GM23248 (cell line): ENCODE data around the gene GTPBP1. TPM values are rescaled to one million over a fixed set of nuclear protein-coding genes. Genes with fewer than 3 reads are reported as not detected.
A peak's percentile ranks its signal among the peaks of the same experiment; 100 is the strongest.

Experiments used
- DNase-seq: peaks from one replicate; pipeline ENCODE4 v3.0.0-alpha.2; 2015
- H2AFZ ChIP-seq: fragments of 200-600 bp; sonication (generic); 2 replicates; pipeline ENCODE4 v1.6.1; 2016; ENCODE audit warnings: antibody characterized with exemption
- H3F3A ChIP-seq: fragments of 200-600 bp; sonication (generic); 2 replicates; pipeline ENCODE4 v1.6.1; 2016; ENCODE audit warnings: mild to moderate bottlenecking, antibody characterized with exemption, mixed run types; ENCODE audit not compliant: insufficient read depth
- H3K27ac ChIP-seq: fragments of 200-600 bp; sonication (generic); 2 replicates; pipeline ENCODE4 v1.5.1; 2016; ENCODE audit warnings: mild to moderate bottlenecking
- H3K27me3 ChIP-seq: fragments of 200-600 bp; sonication (generic); replicated peaks from 2 replicates; pipeline ENCODE4 v1.6.1; 2016; ENCODE audit warnings: mild to moderate bottlenecking; ENCODE audit not compliant: insufficient read depth
- H3K36me3 ChIP-seq: fragments of 200-600 bp; sonication (generic); 2 replicates; pipeline ENCODE4 v1.6.1; 2016; ENCODE audit warnings: low read depth, mild to moderate bottlenecking
- H3K4me1 ChIP-seq: fragments of 200-600 bp; sonication (generic); 2 replicates; pipeline ENCODE4 v1.6.1; 2016; ENCODE audit warnings: mild to moderate bottlenecking; ENCODE audit not compliant: insufficient read depth
- H3K4me2 ChIP-seq: fragments of 200-600 bp; sonication (generic); one replicate; pipeline ENCODE4 v1.6.1; 2016; ENCODE audit warnings: mild to moderate bottlenecking; ENCODE audit not compliant: unreplicated experiment
- H3K4me3 ChIP-seq: fragments of 200-600 bp; sonication (generic); 2 replicates; pipeline ENCODE4 v1.5.1; 2016; ENCODE audit warnings: mild to moderate bottlenecking
- H3K79me2 ChIP-seq: fragments of 200-600 bp; sonication (generic); 2 replicates; pipeline ENCODE4 v1.6.1; 2016; ENCODE audit warnings: mild to moderate bottlenecking; ENCODE audit not compliant: insufficient read depth
- H3K9ac ChIP-seq: fragments of 200-600 bp; sonication (generic); 2 replicates; pipeline ENCODE4 v1.6.1; 2016; ENCODE audit warnings: mild to moderate bottlenecking
- H3K9me2 ChIP-seq: fragments of 200-600 bp; sonication (generic); 2 replicates; pipeline ENCODE4 v1.6.1; 2016; ENCODE audit warnings: mixed run types, mild to moderate bottlenecking, moderate library complexity; ENCODE audit not compliant: insufficient read depth
- H3K9me3 ChIP-seq: fragments of 200-600 bp; sonication (generic); one replicate; pipeline ENCODE4 v1.6.1; 2017; ENCODE audit warnings: low read depth
- H4K20me1 ChIP-seq: fragments of 200-600 bp; sonication (generic); 2 replicates; pipeline ENCODE4 v1.6.0; 2016; ENCODE audit not compliant: insufficient read depth
- EZH2 ChIP-seq: fragments of 200-600 bp; sonication (generic); IDR thresholded peaks from 2 replicates; pipeline ENCODE4 v1.6.1; 2018; ENCODE audit warnings: antibody characterized with exemption, mild to moderate bottlenecking; ENCODE audit not compliant: insufficient read depth, poor library complexity, severe bottlenecking
- EZH2phosphoT487 ChIP-seq: fragments of 200-600 bp; sonication (generic); IDR thresholded peaks from 2 replicates; pipeline ENCODE4 v1.6.1; 2018; ENCODE audit warnings: antibody characterized with exemption, moderate library complexity, mild to moderate bottlenecking, low read depth; ENCODE audit not compliant: insufficient read depth
- WGBS, 2 experiments: methylation state at CpG; one replicate each; pipeline ENCODE4 v1.1.6; 2015 to 2017; ENCODE audit warnings: low lambda C conversion rate in 2 of 2, low coverage in 1 of 2; ENCODE audit errors: missing lambda C conversion rate in 2 of 2; 5-methylcytosine and 5-hydroxymethylcytosine counted together
- in situ Hi-C: fragments of 300-500 bp; cut with MboI; formaldehyde crosslinking; loops from 2 replicates; pipeline ENCODE4 v1.15.0; 2020
- polyA plus RNA-seq: library from polyadenylated mRNA; unstranded; fragments of >200 nt; fragmentation: Nextera tagmentation; extraction: Ambion mirVana; gene quantifications from 2 replicates; pipeline ENCODE4 v1.2.1, GENCODE V29; 2016
- total RNA-seq: library from RNA; depleted of rRNA; stranded (reverse); fragments of >200 nt; shearing (Covaris generic); gene quantifications from 2 replicates; pipeline ENCODE4 v1.2.3, GENCODE V29; 2014; rRNA removed

GTPBP1 gene
- total RNA-seq, result 20.1 and 26.9 TPM in 2 replicates
- polyA plus RNA-seq, result 9.7 and 10.0 TPM in 2 replicates

- H3K36me3 ChIP-seq, result no peaks in the 10 kb centered on the region
- H2AFZ ChIP-seq, result peak within 1 kb of the TSS; percentile 86
- peak within 1 kb of the TSS; percentile 95 for H3K9ac ChIP-seq
- 1 to 2% methylated on average over 54 to 55 of the region's 55 CpGs for WGBS, 2 experiments
- peak within 1 kb of the TSS; percentile 88 for H3K4me3 ChIP-seq
- in situ Hi-C loops, result no loop called here
- no peaks in the 10 kb centered on the region for H3K27me3 ChIP-seq
- peak; percentile 100 for DNase-seq
- peaks cover 20% of the 10 kb centered on the region for H3K4me1 ChIP-seq
- peaks cover 12% of the 10 kb centered on the region; the same call in 1 of the 2 replicates for H4K20me1 ChIP-seq
- no peaks in the 10 kb centered on the region for H3K9me3 ChIP-seq
- no peaks in the 10 kb centered on the region for H3K9me2 ChIP-seq
- peaks cover 23% of the 10 kb centered on the region for H3F3A ChIP-seq
- H3K4me2 ChIP-seq, result peak within 1 kb of the TSS; percentile 86
- peak within 1 kb of the TSS; percentile 88 for H3K27ac ChIP-seq
- no peak for TF ChIP-seq EZH2
- no peak for TF ChIP-seq EZH2phosphoT487
- H3K79me2 ChIP-seq, result peaks cover 46% of the 10 kb centered on the region
Measured at GRCh38 chr22:38705235-38706100, at the start of gene GTPBP1. Gene GTPBP1, plus strand, starts transcription at chr22:38705944. Its CDS starts 12 bp downstream, at chr22:38705956.

DNA sequence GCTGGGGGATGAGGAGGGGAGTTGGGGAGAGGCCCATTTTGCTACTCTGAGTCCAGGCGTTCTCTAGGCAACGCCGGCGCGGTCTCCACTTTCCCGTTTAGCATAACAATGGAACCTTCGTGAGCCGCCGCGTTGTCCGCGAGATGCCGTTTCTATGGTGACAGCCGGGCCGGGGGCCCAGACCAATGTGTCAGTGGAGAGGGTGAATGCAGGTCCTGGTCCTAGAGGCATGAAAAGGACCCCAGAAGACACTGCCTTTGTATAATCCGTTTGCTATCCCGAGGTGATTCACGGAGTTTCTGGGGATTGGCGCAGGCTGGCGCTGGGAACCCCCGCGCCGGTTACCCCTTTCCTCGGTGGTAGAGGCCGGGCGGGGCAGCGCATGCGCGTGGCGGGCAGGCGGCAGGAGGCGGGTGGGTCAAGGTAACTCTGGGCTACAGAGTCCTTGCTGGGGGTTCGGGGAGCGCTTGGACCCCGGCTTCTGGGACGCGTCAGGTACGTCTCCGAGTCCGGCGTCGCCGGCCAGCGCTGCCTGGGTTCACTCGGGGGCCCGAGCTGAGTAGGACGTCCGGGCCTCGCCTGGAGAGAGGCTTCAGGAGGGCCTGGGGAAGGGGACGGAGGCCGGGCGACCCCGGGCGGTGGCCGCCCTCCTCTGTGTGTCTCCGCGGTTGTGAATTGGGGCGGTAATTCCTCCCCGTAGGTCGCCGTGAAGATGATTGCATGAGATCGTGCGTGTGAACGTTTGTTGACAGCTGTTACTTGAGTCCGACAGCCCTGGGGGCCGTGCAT is 49.3 kb upstream of the GTPBP1 start, which contains the start of the genes CBY1 and FAM227A:
TSS of gene CBY1 (plus strand) at position 383 of the 789 bp plus-strand sequence. CDS start 11,417 bp downstream, outside the sequence.
TSS of gene FAM227A (minus strand) at position 137 of the 789 bp plus-strand sequence. CDS start 6,224 bp downstream, outside the sequence.
- 1 to 2% methylated on average over 53 to 65 of the region's 66 CpGs for WGBS, 2 experiments
- in situ Hi-C loops, result no loop called here
- H3K79me2 ChIP-seq, result peaks cover 31% of the 10 kb centered on the region
- H2AFZ ChIP-seq, result peak within 1 kb of the TSS; percentile 93
- peak within 1 kb of the TSS; percentile 98 for H3K4me2 ChIP-seq
- H3F3A ChIP-seq, result no peaks in the 10 kb centered on the region
- H3K9me3 ChIP-seq, result no peaks in the 10 kb centered on the region
- H3K4me1 ChIP-seq, result peaks cover 7% of the 10 kb centered on the region; the same call in 1 of the 2 replicates
- no peaks in the 10 kb centered on the region for H3K36me3 ChIP-seq
- DNase-seq, result peak; percentile 96
- H3K9me2 ChIP-seq, result no peaks in the 10 kb centered on the region
- no peaks in the 10 kb centered on the region for H4K20me1 ChIP-seq
- H3K27me3 ChIP-seq, result no peaks in the 10 kb centered on the region
- H3K4me3 ChIP-seq, result peak within 1 kb of the TSS; percentile 83
- H3K9ac ChIP-seq, result peak within 1 kb of the TSS; percentile 97
- TF ChIP-seq EZH2 (no peak), EZH2phosphoT487 (no peak)
- peak within 1 kb of the TSS; percentile 90 for H3K27ac ChIP-seq

DNA sequence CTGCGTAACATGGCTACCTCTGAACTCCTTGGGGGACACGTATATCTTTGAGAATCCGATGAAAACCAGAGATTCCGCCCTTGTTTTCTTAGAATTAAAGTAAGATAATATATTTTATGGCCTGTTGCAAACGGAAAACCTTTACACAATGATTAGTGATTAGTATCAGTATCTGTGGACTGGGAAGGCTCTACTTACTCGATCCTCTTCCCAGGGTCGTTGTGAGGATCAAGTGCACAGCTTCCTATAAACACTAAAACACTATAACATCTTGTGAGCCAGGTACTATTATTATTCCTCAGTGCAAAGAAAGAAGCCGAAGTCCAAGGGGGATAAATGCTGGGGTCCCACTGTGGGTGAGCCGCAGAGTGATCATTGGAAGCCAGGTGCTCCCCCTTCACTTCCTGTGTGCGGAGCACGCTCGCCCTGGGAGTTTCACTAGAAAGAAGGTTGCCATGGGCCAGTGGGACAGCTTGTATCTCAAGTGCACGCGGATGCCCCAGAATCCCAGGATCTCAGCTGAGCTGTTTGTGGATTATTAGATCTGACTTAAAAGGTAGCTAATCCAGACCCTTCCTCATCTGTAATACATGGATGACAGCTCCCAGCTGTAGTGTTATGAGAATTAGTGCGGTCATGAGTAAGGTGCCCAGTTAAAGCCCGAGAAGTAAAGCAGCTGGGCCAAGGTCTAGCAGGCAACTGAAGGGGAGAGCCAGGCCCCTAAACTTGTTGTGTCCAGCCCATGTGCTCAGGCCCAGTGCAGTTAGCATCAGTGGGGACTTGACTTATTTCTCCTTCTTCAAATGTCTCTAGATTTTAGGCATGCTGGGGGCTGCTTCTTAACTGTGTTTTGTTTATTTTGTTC is 48.5 kb upstream of the GTPBP1 start:
- H3K9ac ChIP-seq, result peak overlapping the region; percentile 97
- H3K4me1 ChIP-seq, result peaks cover 7% of the 10 kb centered on the region; the same call in 1 of the 2 replicates
- TF ChIP-seq EZH2phosphoT487 (no peak), EZH2 (no peak)
- peak overlapping the region; percentile 98 for H3K4me2 ChIP-seq
- H3K4me3 ChIP-seq, result peak overlapping the region; percentile 83
- no peaks in the 10 kb centered on the region for H3K9me3 ChIP-seq
- H3F3A ChIP-seq, result no peaks in the 10 kb centered on the region
- in situ Hi-C loops, result no loop called here
- peak overlapping the region; percentile 93 for H2AFZ ChIP-seq
- peak; percentile 47 for DNase-seq
- H3K27me3 ChIP-seq, result no peaks in the 10 kb centered on the region
- peaks cover 36% of the 10 kb centered on the region for H3K79me2 ChIP-seq
- H3K36me3 ChIP-seq, result no peaks in the 10 kb centered on the region
- no peaks in the 10 kb centered on the region for H3K9me2 ChIP-seq
- 12 to 13% methylated on average over 16 of the region's 16 CpGs for WGBS, 2 experiments
- peak overlapping the region; percentile 90 for H3K27ac ChIP-seq
- H4K20me1 ChIP-seq, result no peaks in the 10 kb centered on the region
